Measurements from ENCODE around the gene FUOM. TPM values are rescaled to one million over a fixed set of nuclear protein-coding genes. Genes with fewer than 3 reads are reported as not detected.

Gene FUOM
- total RNA-seq, 2 experiments from 2014 or later, result 30.4 to 46.0 TPM

GRCh38 chr10:133405272-133405671 is 47.5 kb upstream of the FUOM start:
- POLR2A ChIA-PET, result interaction anchor here (1.0 kb wide), 1 partner anchor 8 kb away, joined by 3 read pairs; no protein-coding TSS in a partner anchor
- no peaks in the 10 kb centered on the region for H3K9me2 ChIP-seq (ENCODE audit: insufficient read depth, low read length)
- H3K4me2 ChIP-seq (ENCODE audit: low read length), result peak overlapping the region; percentile 6; the same call in 1 of the 2 replicates
- peaks cover 55% of the 10 kb centered on the region for H3K79me2 ChIP-seq (ENCODE audit: insufficient read depth, low read depth, low read length)
- CTCF ChIA-PET (ENCODE audit: unreplicated experiment), result interaction anchor here (0.6 kb wide), 1 partner anchor 1884 kb away, joined by 3 read pairs; no protein-coding TSS in a partner anchor
- peaks cover 18% of the 10 kb centered on the region; the same call in 1 of the 2 replicates for H3K9me3 ChIP-seq (ENCODE audit: low read length)
- no peak for TF ChIP-seq CTCF (conservative IDR thresholded peaks at IDR 0.05; ENCODE audit: low read length)
- TF ChIP-seq EZH2phosphoT487 (IDR thresholded peaks at IDR 0.05; ENCODE audit: borderline replicate concordance, low read depth, low read length), result no peak
- H3K36me3 ChIP-seq (ENCODE audit: insufficient read depth, low read length), result peaks cover 98% of the 10 kb centered on the region
- no TSS peak for BruUV-seq (replicated peaks)
- intact Hi-C loops (cut with micrococcal nuclease; ENCODE audit: unreplicated experiment), result no loop called here
- H3K4me1 ChIP-seq (ENCODE audit: insufficient read depth, low read length, poor library complexity, severe bottlenecking), result peaks cover 13% of the 10 kb centered on the region
- DNase-seq (ENCODE audit: low spot score), result no peak
- H3K4me3 ChIP-seq (ENCODE audit: low read depth, low read length, poor library complexity, severe bottlenecking), result no peak overlapping the region
- no peak overlapping the region for H2AFZ ChIP-seq (ENCODE audit: low read length)
- H3K27ac ChIP-seq (ENCODE audit: low read depth, low read length, poor library complexity, severe bottlenecking), result no peak overlapping the region
- H4K20me1 ChIP-seq (ENCODE audit: insufficient read depth, low read length), result no peaks in the 10 kb centered on the region

GRCh38 chr10:133403784-133404183 is 46.0 kb upstream of the FUOM start:
- CTCF ChIA-PET (ENCODE audit: unreplicated experiment), result no interaction called here
- Histone ChIP-seq H3K36me3 (ENCODE audit: insufficient read depth, low read length) (peaks cover 98% of the 10 kb centered on the region), H3K9me2 (ENCODE audit: insufficient read depth, low read length) (no peaks in the 10 kb centered on the region), H3K4me2 (ENCODE audit: low read length) (no peak overlapping the region), H2AFZ (ENCODE audit: low read length) (no peak overlapping the region), H3K4me3 (ENCODE audit: low read depth, low read length, poor library complexity, severe bottlenecking) (no peak overlapping the region), H3K79me2 (ENCODE audit: insufficient read depth, low read depth, low read length) (peaks cover 41% of the 10 kb centered on the region), H3K4me1 (ENCODE audit: insufficient read depth, low read length, poor library complexity, severe bottlenecking) (peaks cover 13% of the 10 kb centered on the region), H3K9me3 (ENCODE audit: low read length) (peaks cover 3% of the 10 kb centered on the region; the same call in 1 of the 2 replicates), H3K27ac (ENCODE audit: low read depth, low read length, poor library complexity, severe bottlenecking) (no peak overlapping the region), H4K20me1 (ENCODE audit: insufficient read depth, low read length) (no peaks in the 10 kb centered on the region)
- DNase-seq (ENCODE audit: low spot score), result no peak
- POLR2A ChIA-PET, result no interaction called here
- TF ChIP-seq CTCF (conservative IDR thresholded peaks at IDR 0.05; ENCODE audit: low read length) (no peak), EZH2phosphoT487 (IDR thresholded peaks at IDR 0.05; ENCODE audit: borderline replicate concordance, low read depth, low read length) (no peak)
- BruUV-seq (replicated peaks), result no TSS peak
- intact Hi-C loops (cut with micrococcal nuclease; ENCODE audit: unreplicated experiment), result no loop called here

GRCh38 chr10:133403359-133403758 is 45.5 kb upstream of the FUOM start:
- DNase-seq (ENCODE audit: low spot score), result no peak
- no peaks in the 10 kb centered on the region for H4K20me1 ChIP-seq (ENCODE audit: insufficient read depth, low read length)
- H3K9me3 ChIP-seq (ENCODE audit: low read length), result no peaks in the 10 kb centered on the region
- ChIA-PET CTCF (ENCODE audit: unreplicated experiment) (no interaction called here), POLR2A (no interaction called here)
- H2AFZ ChIP-seq (ENCODE audit: low read length), result no peak overlapping the region
- BruUV-seq (replicated peaks), result no TSS peak
- H3K9me2 ChIP-seq (ENCODE audit: insufficient read depth, low read length), result no peaks in the 10 kb centered on the region
- no peak overlapping the region for H3K27ac ChIP-seq (ENCODE audit: low read depth, low read length, poor library complexity, severe bottlenecking)
- peaks cover 40% of the 10 kb centered on the region for H3K79me2 ChIP-seq (ENCODE audit: insufficient read depth, low read depth, low read length)
- TF ChIP-seq EZH2phosphoT487 (IDR thresholded peaks at IDR 0.05; ENCODE audit: borderline replicate concordance, low read depth, low read length) (no peak), CTCF (conservative IDR thresholded peaks at IDR 0.05; ENCODE audit: low read length) (no peak)
- peaks cover 13% of the 10 kb centered on the region for H3K4me1 ChIP-seq (ENCODE audit: insufficient read depth, low read length, poor library complexity, severe bottlenecking)
- peaks cover 98% of the 10 kb centered on the region for H3K36me3 ChIP-seq (ENCODE audit: insufficient read depth, low read length)
- no peak overlapping the region for H3K4me2 ChIP-seq (ENCODE audit: low read length)
- intact Hi-C loops (cut with micrococcal nuclease; ENCODE audit: unreplicated experiment), result no loop called here
- no peak overlapping the region for H3K4me3 ChIP-seq (ENCODE audit: low read depth, low read length, poor library complexity, severe bottlenecking)

Data from OCI-LY7 (cell line).